HCT116 (cell line): ENCODE data around the gene CFDP1. TPM values are rescaled to one million over a fixed set of nuclear protein-coding genes. Genes with fewer than 3 reads are reported as not detected.

Experiments
- ATAC-seq: fragments of 200-7000 bp; cut with Tn5 transposase; 2 replicates; pipeline ENCODE4 v1.9.1; 2020; ENCODE audit warnings: mild to moderate bottlenecking, moderate library complexity
- BruUV-seq: library from RNA; stranded (reverse); fragments of 400-500 nt; replicated peaks from 2 replicates; lab custom pipeline; 2021; lab: Mats Ljungman, UMichigan
- CTCF ChIA-PET: fragments of 300-600 bp; sonication (Branson Sonifier 250); formaldehyde crosslinking; loops from one replicate; lab custom pipeline; 2021; ENCODE audit warnings: antibody characterized with exemption; lab: Charles Lee
- POLR2A ChIA-PET: fragments of 300-600, 350-600 bp; sonication (Branson Sonifier 250); formaldehyde crosslinking; loops from one replicate; lab custom pipeline; 2021; ENCODE audit warnings: antibody characterized with exemption; lab: Charles Lee
- RAD21 ChIA-PET, 2 experiments: fragments of 300-600 bp; sonication (Branson Sonifier 250); formaldehyde crosslinking; loops; one replicate each; lab custom pipeline; 2023; ENCODE audit warnings: low total read pairs in 2 of 2; ENCODE audit not compliant: uncharacterized antibody in 2 of 2, unreplicated experiment in 2 of 2, low non-redundant PET in 1 of 2; lab: Charles Lee
- DNase-seq: peaks from one replicate; pipeline ENCODE4 v3.0.0-alpha.2; 2010; ENCODE audit warnings: low read depth, low spot score
- H2AFZ ChIP-seq: fragments of 200-600 bp; shearing (Covaris generic), sonication (generic); 2 replicates; pipeline ENCODE4 v1.6.1; 2017; ENCODE audit warnings: low read depth, mixed run types, mixed read lengths, antibody characterized with exemption, low read length; ENCODE audit not compliant: poor library complexity, severe bottlenecking
- H3K27ac ChIP-seq: 2 replicates; pipeline ENCODE4 v1.5.1; 2012; ENCODE audit warnings: low read depth, low read length
- H3K27me3 ChIP-seq: fragments of 200-600 bp; sonication (generic); 2 replicates; pipeline ENCODE4 v1.6.1; 2016; ENCODE audit warnings: mixed run types, low read length, mixed read lengths; ENCODE audit not compliant: insufficient read depth
- H3K36me3 ChIP-seq, 2 experiments: fragments of 200-500 bp in 1 of 2; fragments of 200-600 bp in 1 of 2; sonication (Bioruptor generic) in 1 of 2; sonication (generic) in 1 of 2; 2 replicates each; pipeline versions ENCODE4 v1.5.1 to v1.6.1; 2014 to 2016; ENCODE audit warnings: low read length in 2 of 2, inconsistent platforms in 1 of 2, mixed read lengths in 1 of 2, mixed run types in 1 of 2; ENCODE audit not compliant: insufficient read depth in 2 of 2, control insufficient read depth in 1 of 2
- H3K4me1 ChIP-seq, 2 experiments: fragments of 200-600 bp in 1 of 2; sonication (generic) in 1 of 2; 2 replicates each; pipeline versions ENCODE4 v1.5.1 to v1.6.1; 2012 to 2017; ENCODE audit warnings: low read length in 2 of 2, inconsistent platforms in 1 of 2, mild to moderate bottlenecking in 1 of 2, mixed read lengths in 1 of 2, mixed run types in 1 of 2, moderate library complexity in 1 of 2; ENCODE audit not compliant: insufficient read depth in 2 of 2, control insufficient read depth in 1 of 2
- H3K4me2 ChIP-seq: fragments of 200-600 bp; sonication (generic); 2 replicates; pipeline ENCODE4 v1.6.1; 2017; ENCODE audit warnings: mixed run types, low read length, mixed read lengths
- H3K4me3 ChIP-seq, 2 experiments: fragments of 200-600 bp in 1 of 2; sonication (generic) in 1 of 2; replicated peaks in 1 of 2; 2 replicates each; pipeline ENCODE4 v1.5.1; 2011 to 2016; ENCODE audit warnings: low read length in 2 of 2, control low read depth in 1 of 2, low read depth in 1 of 2, mild to moderate bottlenecking in 1 of 2, mixed read lengths in 1 of 2, mixed run types in 1 of 2
- H3K79me2 ChIP-seq: fragments of 200-600 bp; sonication (generic); 2 replicates; pipeline ENCODE4 v1.6.1; 2017; ENCODE audit warnings: mild to moderate bottlenecking, mixed run types, low read length, moderate library complexity, mixed read lengths; ENCODE audit not compliant: insufficient read depth
- H3K9ac ChIP-seq: fragments of 200-600 bp; sonication (generic); 2 replicates; pipeline ENCODE4 v1.6.1; 2016; ENCODE audit warnings: low read length, mixed read lengths
- H3K9me2 ChIP-seq: fragments of 200-600 bp; sonication (generic), shearing (Covaris generic); 2 replicates; pipeline ENCODE4 v1.6.1; 2017; ENCODE audit warnings: mixed run types, mild to moderate bottlenecking, moderate library complexity; ENCODE audit not compliant: insufficient read depth
- H3K9me3 ChIP-seq, 2 experiments: fragments of 200-500 bp in 1 of 2; fragments of 200-600 bp in 1 of 2; sonication (Bioruptor generic) in 1 of 2; sonication (generic) in 1 of 2; 2 replicates each; pipeline ENCODE4 v1.6.1; 2014 to 2017; ENCODE audit warnings: low read length in 2 of 2, mixed read lengths in 2 of 2, inconsistent platforms in 1 of 2, low read depth in 1 of 2, mild to moderate bottlenecking in 1 of 2, mixed run types in 1 of 2, moderate library complexity in 1 of 2; ENCODE audit not compliant: control insufficient read depth in 1 of 2, insufficient read depth in 1 of 2
- H4K20me1 ChIP-seq: fragments of 200-600 bp; sonication (generic), shearing (Covaris generic); 2 replicates; pipeline ENCODE4 v1.6.1; 2017; ENCODE audit warnings: mixed run types, mild to moderate bottlenecking, moderate library complexity; ENCODE audit not compliant: insufficient read depth
- EGR1 ChIP-seq: IDR thresholded peaks from 2 replicates; pipeline ENCODE4 v1.6.1; 2012; ENCODE audit warnings: low read depth
- EZH2phosphoT487 ChIP-seq: fragments of 200-600 bp; IDR thresholded peaks from 2 replicates; pipeline ENCODE4 v1.6.1; 2018; ENCODE audit warnings: antibody characterized with exemption, borderline replicate concordance
- POLR2A ChIP-seq: IDR thresholded peaks from 2 replicates; pipeline ENCODE4 v1.7.0; 2011; ENCODE audit warnings: borderline replicate concordance; ENCODE audit not compliant: insufficient read depth, insufficient read length; ENCODE audit errors: extremely low read depth
- intact Hi-C: fragments of 100-400 bp; cut with micrococcal nuclease; formaldehyde crosslinking; loops from 2 replicates; pipeline ENCODE4 v1.10.0; 2022
- total RNA-seq: library from RNA; stranded (reverse); gene quantifications from one replicate; pipeline ENCODE4 v1.2.1, GENCODE V29; 2021; ENCODE audit not compliant: unreplicated experiment
- TF ChIP-seq, protein P1 (sequence below): IDR thresholded peaks from 2 replicates; pipeline ENCODE4 v1.6.1; 2012; ENCODE audit warnings: low read depth
- TF ChIP-seq, protein P2 (sequence below): IDR thresholded peaks from 2 replicates; pipeline ENCODE4 v1.6.1; 2012
- TF ChIP-seq, protein P3 (sequence below), 3 experiments: fragments of 200-600 bp in 1 of 3; sonication (generic) in 1 of 3; IDR thresholded peaks in 2 of 3; conservative IDR thresholded peaks in 1 of 3; 2 replicates each; pipeline ENCODE4 v1.5.1; 2012 to 2017; ENCODE audit warnings: low read depth in 2 of 3, low read length in 2 of 3, antibody characterized with exemption in 1 of 3, borderline replicate concordance in 1 of 3, control low read depth in 1 of 3, mild to moderate bottlenecking in 1 of 3, mixed read lengths in 1 of 3, mixed run types in 1 of 3, moderate library complexity in 1 of 3; ENCODE audit not compliant: insufficient read depth in 1 of 3
- TF ChIP-seq, protein P4 (sequence below): IDR thresholded peaks from 2 replicates; pipeline ENCODE4 v1.6.1; 2012

The CFDP1 gene
- total RNA-seq, 1 experiment from 2014 or later = 45.3 TPM

DNA sequence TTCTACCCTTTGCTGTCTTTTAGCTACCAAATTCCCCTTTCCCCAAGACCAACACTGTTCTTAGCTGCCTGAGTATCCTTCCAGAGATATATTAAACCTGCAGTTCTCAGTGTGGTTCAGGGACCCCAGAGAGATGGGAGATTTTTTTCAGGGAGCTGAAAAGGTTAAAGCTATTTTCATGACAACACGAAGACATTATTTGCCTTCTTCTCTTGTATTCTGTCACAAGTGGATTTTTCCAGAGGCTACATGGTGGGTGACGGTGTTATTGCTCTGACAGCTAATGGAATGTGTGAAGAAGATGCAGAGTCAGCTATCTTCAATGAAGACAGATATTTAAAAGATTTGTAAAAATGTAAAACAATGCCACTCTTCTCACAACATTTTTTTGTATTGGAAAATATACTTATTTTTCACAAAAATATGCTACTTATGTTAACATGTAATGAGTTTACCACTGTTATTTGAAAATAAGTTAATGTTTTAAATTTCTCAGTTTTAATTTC is 69.0 kb downstream of the CFDP1 start:
- Histone ChIP-seq H3K4me2 (no peak overlapping the region), H3K36me3 (no peaks in the 10 kb centered on the region), H4K20me1 (no peaks in the 10 kb centered on the region), H2AFZ (no peak overlapping the region), H3K27ac (no peak overlapping the region), H3K9me2 (no peaks in the 10 kb centered on the region), H3K4me1 (no peaks in the 10 kb centered on the region), H3K9ac (no peak overlapping the region), H3K9me3 (no peaks in the 10 kb centered on the region), H3K27me3 (no peaks in the 10 kb centered on the region), H3K79me2 (no peaks in the 10 kb centered on the region; the same call in 1 of the 2 replicates), H3K4me3 (no peak overlapping the region)
- CTCF ChIA-PET = interaction anchor here (2.2 kb wide), 1 partner anchor 21 kb away, joined by 7 read pairs; no protein-coding TSS in a partner anchor
- POLR2A ChIA-PET = no interaction called here
- intact Hi-C loops = no loop called here
- RAD21 ChIA-PET = no interaction called here
- no peak for ATAC-seq
- TF ChIP-seq EZH2phosphoT487 (no peak), POLR2A (no peak), EGR1 (no peak)
- TF ChIP-seq, protein P1, sequence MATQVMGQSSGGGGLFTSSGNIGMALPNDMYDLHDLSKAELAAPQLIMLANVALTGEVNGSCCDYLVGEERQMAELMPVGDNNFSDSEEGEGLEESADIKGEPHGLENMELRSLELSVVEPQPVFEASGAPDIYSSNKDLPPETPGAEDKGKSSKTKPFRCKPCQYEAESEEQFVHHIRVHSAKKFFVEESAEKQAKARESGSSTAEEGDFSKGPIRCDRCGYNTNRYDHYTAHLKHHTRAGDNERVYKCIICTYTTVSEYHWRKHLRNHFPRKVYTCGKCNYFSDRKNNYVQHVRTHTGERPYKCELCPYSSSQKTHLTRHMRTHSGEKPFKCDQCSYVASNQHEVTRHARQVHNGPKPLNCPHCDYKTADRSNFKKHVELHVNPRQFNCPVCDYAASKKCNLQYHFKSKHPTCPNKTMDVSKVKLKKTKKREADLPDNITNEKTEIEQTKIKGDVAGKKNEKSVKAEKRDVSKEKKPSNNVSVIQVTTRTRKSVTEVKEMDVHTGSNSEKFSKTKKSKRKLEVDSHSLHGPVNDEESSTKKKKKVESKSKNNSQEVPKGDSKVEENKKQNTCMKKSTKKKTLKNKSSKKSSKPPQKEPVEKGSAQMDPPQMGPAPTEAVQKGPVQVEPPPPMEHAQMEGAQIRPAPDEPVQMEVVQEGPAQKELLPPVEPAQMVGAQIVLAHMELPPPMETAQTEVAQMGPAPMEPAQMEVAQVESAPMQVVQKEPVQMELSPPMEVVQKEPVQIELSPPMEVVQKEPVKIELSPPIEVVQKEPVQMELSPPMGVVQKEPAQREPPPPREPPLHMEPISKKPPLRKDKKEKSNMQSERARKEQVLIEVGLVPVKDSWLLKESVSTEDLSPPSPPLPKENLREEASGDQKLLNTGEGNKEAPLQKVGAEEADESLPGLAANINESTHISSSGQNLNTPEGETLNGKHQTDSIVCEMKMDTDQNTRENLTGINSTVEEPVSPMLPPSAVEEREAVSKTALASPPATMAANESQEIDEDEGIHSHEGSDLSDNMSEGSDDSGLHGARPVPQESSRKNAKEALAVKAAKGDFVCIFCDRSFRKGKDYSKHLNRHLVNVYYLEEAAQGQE = no peak
- TF ChIP-seq, protein P2, sequence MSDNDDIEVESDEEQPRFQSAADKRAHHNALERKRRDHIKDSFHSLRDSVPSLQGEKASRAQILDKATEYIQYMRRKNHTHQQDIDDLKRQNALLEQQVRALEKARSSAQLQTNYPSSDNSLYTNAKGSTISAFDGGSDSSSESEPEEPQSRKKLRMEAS = no peak
- TF ChIP-seq, protein P3, sequence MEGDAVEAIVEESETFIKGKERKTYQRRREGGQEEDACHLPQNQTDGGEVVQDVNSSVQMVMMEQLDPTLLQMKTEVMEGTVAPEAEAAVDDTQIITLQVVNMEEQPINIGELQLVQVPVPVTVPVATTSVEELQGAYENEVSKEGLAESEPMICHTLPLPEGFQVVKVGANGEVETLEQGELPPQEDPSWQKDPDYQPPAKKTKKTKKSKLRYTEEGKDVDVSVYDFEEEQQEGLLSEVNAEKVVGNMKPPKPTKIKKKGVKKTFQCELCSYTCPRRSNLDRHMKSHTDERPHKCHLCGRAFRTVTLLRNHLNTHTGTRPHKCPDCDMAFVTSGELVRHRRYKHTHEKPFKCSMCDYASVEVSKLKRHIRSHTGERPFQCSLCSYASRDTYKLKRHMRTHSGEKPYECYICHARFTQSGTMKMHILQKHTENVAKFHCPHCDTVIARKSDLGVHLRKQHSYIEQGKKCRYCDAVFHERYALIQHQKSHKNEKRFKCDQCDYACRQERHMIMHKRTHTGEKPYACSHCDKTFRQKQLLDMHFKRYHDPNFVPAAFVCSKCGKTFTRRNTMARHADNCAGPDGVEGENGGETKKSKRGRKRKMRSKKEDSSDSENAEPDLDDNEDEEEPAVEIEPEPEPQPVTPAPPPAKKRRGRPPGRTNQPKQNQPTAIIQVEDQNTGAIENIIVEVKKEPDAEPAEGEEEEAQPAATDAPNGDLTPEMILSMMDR (IDR thresholded peaks at IDR 0.05 in 2 of 3, conservative IDR thresholded peaks at IDR 0.05 in 1 of 3; ENCODE audit: borderline replicate concordance in 1 of 3, insufficient read depth in 1 of 3, low read depth in 2 of 3, low read length in 2 of 3) = no peak
- TF ChIP-seq, protein P4, sequence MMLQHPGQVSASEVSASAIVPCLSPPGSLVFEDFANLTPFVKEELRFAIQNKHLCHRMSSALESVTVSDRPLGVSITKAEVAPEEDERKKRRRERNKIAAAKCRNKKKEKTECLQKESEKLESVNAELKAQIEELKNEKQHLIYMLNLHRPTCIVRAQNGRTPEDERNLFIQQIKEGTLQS = no peak
- DNase-seq = no peak
- no TSS peak for BruUV-seq
